Limb (tissue), 2 donors: ENCODE results near the gene DPPA5.
"Not testable (repeated sequence)": the region's sequence is repeated elsewhere in the genome, so short reads cannot be mapped to it uniquely, and the experiment has no call there.

ENCODE experiments used
- DNase-seq, 2 donors: peaks; one replicate each; pipeline ENCODE4 v3.0.0-alpha.2; 2016; ENCODE audit errors: extremely low spot score in 2 of 2

Gene DPPA5

GRCh38 chr6:73353636-73354593 lies at the start of gene DPPA5:
TSS of gene DPPA5 (minus strand) at chr6:73354276. CDS start at chr6:73354225, 51 bp downstream.
- DNase-seq: no peak

- DNase-seq: no peak
Measured at GRCh38 chr6:73400656-73401055, 46.6 kb upstream of the DPPA5 start.

DNA sequence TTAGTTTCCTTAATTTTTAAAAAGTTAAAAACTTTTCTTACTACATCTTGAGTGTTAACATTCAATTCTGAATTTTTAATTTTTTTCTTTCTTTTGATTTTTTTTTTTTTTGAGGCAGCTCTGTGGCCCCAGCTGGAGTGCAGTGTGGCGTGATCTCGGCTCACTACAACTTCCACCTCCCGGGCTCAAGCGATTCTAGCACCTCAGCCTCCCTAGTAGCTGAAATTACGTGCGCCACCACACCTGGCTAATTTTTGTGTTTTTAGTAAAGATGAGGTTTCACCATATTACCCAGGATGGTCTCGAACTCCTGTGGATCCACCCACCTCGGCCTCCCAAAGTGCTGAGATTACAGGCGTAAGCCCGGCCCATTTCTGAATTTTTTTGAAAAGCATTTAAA lies 41.8 kb upstream of the DPPA5 start:
- no peak for DNase-seq

GRCh38 chr6:73394577-73395354 lies 40.7 kb upstream of the DPPA5 start, which contains the start of gene DDX43:
TSS of gene DDX43 (plus strand) at chr6:73394828. CDS start at chr6:73394906, 78 bp downstream.
- DNase-seq: peak in 1 of 2 donors; percentile 44

GRCh38 chr6:73393278-73393677 lies 39.2 kb upstream of the DPPA5 start:
- no peak for DNase-seq

- DNase-seq: not testable (repeated sequence)
Measured at GRCh38 chr6:73392188-73392587, 38.1 kb upstream of the DPPA5 start.

- DNase-seq: no peak
Measured at GRCh38 chr6:73391675-73392074, 37.6 kb upstream of the DPPA5 start.

GRCh38 chr6:73389854-73390253 lies 35.8 kb upstream of the DPPA5 start:
- DNase-seq: no peak

GRCh38 chr6:73388800-73389512 lies 34.9 kb upstream of the DPPA5 start:
- peak; percentile 50 to 69 for DNase-seq

GRCh38 chr6:73388433-73388799 lies 34.3 kb upstream of the DPPA5 start:
- no peak for DNase-seq

DNA sequence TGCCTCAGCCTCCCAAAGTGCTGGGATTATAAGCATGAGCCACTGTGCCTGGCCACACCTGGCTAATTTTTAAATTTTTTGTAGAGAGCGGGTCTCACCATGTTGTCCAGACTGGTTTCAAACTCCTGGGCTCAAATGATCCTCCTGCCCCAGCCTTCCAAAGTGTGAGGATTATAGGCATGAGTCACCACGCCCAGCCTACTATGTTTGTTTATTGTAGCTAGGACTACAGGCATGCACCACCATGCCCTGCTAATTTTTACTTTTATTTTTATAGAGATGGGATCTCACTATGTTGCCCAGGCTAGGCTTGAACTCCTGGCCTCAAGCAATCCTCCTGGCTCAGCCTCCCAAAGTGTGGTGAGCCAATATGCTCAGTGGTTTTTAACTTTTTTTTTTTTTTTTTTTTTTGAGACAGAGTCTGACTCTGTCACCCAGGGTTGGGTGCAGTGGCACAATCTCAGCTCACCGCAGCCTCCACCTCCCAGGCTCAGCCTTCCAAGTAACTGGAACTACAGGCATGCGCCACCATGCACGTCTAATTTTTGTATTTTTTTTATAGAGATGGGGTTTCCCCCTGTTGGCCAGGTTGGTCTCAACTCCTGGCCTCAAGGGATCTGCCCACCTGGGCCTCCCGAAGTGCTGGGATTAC lies 28.5 kb upstream of the DPPA5 start:
- no peak for DNase-seq

- DNase-seq: not testable (repeated sequence)
Measured at GRCh38 chr6:73381531-73381930, 27.5 kb upstream of the DPPA5 start.

GRCh38 chr6:73377225-73377624 lies 23.1 kb upstream of the DPPA5 start:
- DNase-seq: no peak

DNA sequence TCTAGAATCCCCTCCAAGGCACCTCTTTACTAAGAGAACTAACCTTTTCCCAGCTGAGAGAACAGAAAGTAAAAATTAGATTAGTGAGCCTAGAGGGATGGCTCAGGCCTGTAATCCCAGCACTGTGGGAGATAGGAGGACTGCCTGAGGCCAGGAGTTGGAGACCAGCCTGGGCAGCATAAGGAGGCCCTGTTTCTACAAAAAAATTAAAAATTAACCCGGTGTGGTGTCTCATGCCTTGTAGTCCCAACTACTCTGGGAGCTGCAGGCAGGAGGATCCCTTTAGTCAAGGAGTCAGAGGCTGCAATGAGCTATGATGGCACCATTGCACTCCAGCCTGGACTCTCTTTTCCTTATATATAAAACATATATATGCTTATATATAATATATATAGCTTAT lies 21.1 kb upstream of the DPPA5 start:
- DNase-seq: no peak

DNA sequence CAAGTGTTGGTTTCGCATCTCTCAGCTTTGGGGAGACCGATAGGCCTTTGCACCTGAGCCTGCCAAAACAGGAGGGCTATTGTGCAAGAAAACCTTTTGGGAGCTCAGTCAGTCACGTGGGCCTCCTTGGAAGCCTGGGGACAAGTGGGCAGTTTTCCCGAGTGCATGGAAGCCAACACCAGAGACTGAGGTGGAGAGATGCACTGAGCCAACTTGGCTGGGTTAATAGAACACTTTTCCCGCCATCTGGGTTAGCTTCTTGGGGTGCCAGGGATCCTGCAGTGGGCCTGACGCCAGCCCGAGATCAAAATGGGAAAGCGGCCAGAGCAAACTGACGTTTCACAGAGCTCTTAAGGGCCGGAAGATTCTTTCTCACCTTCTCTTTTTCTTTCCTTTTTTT lies 18.4 kb upstream of the DPPA5 start:
- DNase-seq: no peak

- no peak for DNase-seq
Measured at GRCh38 chr6:73371984-73372383, 17.9 kb upstream of the DPPA5 start.

DNA sequence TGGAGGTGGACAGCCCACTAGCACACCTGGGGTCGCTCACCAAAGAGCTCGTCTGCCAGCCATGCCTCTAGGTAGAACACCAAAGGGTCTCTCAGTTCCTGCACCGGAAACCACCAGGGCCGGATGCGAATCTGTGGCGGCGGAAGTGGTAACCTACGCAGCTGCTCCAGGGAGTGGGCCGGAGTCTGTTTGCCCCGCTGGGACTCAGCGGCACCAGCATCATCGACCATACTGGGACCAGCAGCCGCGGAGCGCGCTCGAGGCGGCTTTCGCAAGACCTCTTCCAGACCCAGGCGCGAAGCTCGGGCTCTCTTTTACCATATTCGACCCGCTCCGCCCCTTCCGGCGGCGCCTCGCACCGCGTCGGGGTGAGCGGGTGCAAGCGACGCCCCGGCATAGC lies 15.5 kb upstream of the DPPA5 start, which contains the start of gene OOEP:
Gene OOEP (minus strand): TSS at position 335 of the 400 bp plus-strand sequence. CDS start 105 bp downstream, at position 230.
- DNase-seq: no peak

DNA sequence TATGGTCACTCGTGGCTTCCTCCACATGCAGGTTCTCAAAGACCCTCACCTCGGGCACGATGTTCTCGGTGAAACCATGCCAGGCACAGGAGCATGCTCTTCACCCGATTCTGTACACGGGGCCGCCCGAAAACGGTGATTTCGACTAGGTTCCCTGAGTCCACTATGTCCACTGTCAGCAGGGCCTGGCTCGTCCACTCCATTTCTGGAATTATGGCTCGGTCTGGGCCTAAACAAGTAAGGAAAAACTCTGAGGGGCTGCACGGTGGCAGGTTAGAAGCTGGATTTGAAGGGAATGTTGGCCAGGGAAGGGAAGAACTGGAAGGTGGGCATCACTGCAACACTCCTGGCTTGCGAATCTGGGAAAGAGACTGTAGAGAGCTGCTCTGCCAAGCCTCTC lies 15.1 kb upstream of the DPPA5 start:
- no peak for DNase-seq

GRCh38 chr6:73368675-73369074 lies 14.6 kb upstream of the DPPA5 start:
- no peak for DNase-seq

GRCh38 chr6:73367761-73368355 lies 13.8 kb upstream of the DPPA5 start:
- no peak for DNase-seq

DNA sequence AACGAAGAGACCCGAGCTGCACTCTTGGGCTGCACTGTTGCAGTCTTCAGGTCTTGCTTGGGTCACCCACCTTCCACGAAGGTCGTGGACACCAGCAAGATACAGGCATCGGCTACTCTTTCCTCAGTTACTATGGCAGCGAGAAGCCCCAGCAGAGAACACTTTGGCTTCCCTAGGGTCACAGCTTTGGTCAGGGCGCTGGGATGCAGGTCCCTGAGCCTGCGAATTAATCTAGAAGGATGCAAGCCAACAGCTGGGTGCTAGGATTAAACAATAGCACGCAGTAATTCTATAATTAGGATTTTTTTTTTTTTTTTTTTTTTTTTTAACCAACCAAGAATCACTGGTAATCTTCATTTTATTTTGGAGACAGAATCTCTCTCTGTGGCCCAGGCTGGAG lies 10.5 kb upstream of the DPPA5 start:
- DNase-seq: no peak
